Measurements from ENCODE around the gene ELN. TPM values are rescaled to one million over a fixed set of nuclear protein-coding genes. Genes with fewer than 3 reads are reported as not detected.
A peak's percentile ranks its signal among the peaks of the same experiment; 100 is the strongest.

ELN gene
- total and polyA plus RNA-seq, 2 of the 8 experiments (the other 6 are each of a cell fraction or from before 2014, with no cell fraction given), result 5.1 to 5.6 TPM

DNA sequence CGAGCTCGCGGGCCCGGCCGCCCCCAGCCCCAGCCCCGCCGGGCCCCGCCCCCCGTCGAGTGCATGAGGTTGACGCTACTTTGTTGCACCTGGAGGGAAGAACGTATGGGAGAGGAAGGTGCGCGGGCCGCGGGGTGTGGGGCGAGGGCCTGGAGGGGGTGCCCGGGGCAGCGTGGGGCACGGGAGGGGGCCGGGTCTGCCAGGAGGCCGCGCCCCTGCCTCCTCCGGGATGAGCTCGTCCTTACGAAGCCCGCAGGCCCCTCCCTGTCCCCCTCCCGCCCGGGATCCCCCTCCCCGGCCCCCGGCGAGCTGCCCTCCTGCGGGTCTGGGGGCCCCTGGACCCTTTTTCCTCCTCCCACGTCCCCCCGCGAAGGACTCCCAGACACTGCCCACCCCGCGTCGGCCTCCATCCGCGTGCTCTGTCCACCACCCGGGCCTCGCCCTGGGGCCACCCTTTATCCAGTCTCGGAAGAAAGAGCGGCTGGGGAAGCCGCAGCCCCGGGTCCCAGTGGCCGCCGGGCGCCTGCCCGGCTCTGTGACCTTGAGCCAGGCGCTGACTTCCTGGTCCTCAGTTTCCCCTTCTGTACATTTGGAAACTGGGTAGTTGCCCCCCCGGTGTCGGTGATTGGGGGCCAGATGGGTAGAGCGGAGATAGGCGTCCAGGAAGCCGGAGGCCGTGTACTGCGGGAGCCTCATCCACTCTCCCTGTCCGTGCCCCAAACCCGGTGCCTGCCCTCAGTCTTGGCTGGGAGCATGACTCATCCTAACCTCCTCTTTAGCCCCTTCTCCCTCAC lies 56.2 kb downstream of the ELN start:
- Histone ChIP-seq H3K79me1 (ENCODE audit: low read depth, low read length) (peaks cover 16% of the 10 kb centered on the region), H4K91ac (replicated peaks; ENCODE audit: insufficient read length, low read length) (no peak overlapping the region), H3K79me2 (ENCODE audit: control insufficient read depth in 1 of 2, insufficient read depth in 2 of 2, low read length in 2 of 2) (peaks cover 0 to 9% of the 10 kb centered on the region in 2 experiments; a peak in 1 of 4 replicates), H2AFZ (ENCODE audit: low read length) (no peak overlapping the region), H3K9ac (replicated peaks in 1 of 4; ENCODE audit: extremely low read depth in 1 of 4, low read depth in 3 of 4, low read length in 3 of 4) (peak overlapping the region; percentile 45 to 75 (median 59)), H3K14ac (ENCODE audit: insufficient read length) (no peak overlapping the region), H3K18ac (ENCODE audit: extremely low read depth, low read length) (peak overlapping the region; percentile 78), H3K27ac (ENCODE audit: low read depth, low read length) (no peak overlapping the region; the same call in 1 of the 2 replicates), H2AK5ac (ENCODE audit: low read depth, low read length) (peak overlapping the region; percentile 75; the same call in 1 of the 2 replicates), H3K56ac (replicated peaks; ENCODE audit: insufficient read length, low read depth, low read length) (no peak overlapping the region), H3K9me3 (ENCODE audit: insufficient read depth in 2 of 2, low read depth in 1 of 2, low read length in 1 of 2) (no peaks in the 10 kb centered on the region), H3K4me2 (ENCODE audit: insufficient read depth in 1 of 2, low read depth in 2 of 2, low read length in 2 of 2) (peak overlapping the region; percentile 88 to 94), H3K27me3 (replicated peaks in 1 of 4; ENCODE audit: control insufficient read depth in 3 of 4, extremely low read depth in 1 of 4, insufficient read depth in 3 of 4, low read length in 3 of 4) (no peaks in the 10 kb centered on the region), H4K5ac (ENCODE audit: insufficient read length, low read depth, low read length) (no peak overlapping the region), H4K20me1 (replicated peaks in 1 of 2; ENCODE audit: control insufficient read depth in 1 of 2, insufficient read depth in 2 of 2, low read length in 2 of 2) (peaks cover 2 to 8% of the 10 kb centered on the region in 2 experiments), H3K4ac (replicated peaks; ENCODE audit: insufficient read length, low read depth, low read length) (no peak overlapping the region), H2BK120ac (replicated peaks; ENCODE audit: low read depth, low read length) (no peak overlapping the region), H2BK20ac (ENCODE audit: low read length) (no peak overlapping the region), H2BK15ac (ENCODE audit: low read length) (peak overlapping the region; percentile 81; the same call in 1 of the 2 replicates), H3K4me3 (ENCODE audit: extremely low read depth in 1 of 4, insufficient read depth in 2 of 4, low read depth in 3 of 4, low read length in 4 of 4) (peak overlapping the region; percentile 59 to 90 (median 64)), H3K4me1 (replicated peaks in 1 of 4; ENCODE audit: control insufficient read depth in 3 of 4, insufficient read depth in 4 of 4, low read length in 3 of 4) (peaks cover 0 to 17% (median 12%) of the 10 kb centered on the region in 4 experiments; a peak in 6 of 7 replicates), H3K36me3 (ENCODE audit: control insufficient read depth in 2 of 4, insufficient read depth in 4 of 4, low read length in 3 of 4) (peaks cover 0 to 18% (median 7%) of the 10 kb centered on the region in 4 experiments; a peak in 5 of 8 replicates), H2BK5ac (ENCODE audit: low read depth, low read length) (peak overlapping the region; percentile 83), H3K23me2 (ENCODE audit: low read depth, low read length) (peaks cover 6% of the 10 kb centered on the region; the same call in 1 of the 2 replicates), H2BK12ac (ENCODE audit: low read depth, low read length) (peak overlapping the region; percentile 75; the same call in 1 of the 2 replicates), H3K23ac (ENCODE audit: insufficient read length) (no peak overlapping the region), H4K8ac (ENCODE audit: extremely low read depth, insufficient read depth, low read length) (no peak overlapping the region)
- DNase-seq (ENCODE audit: low read depth in 1 of 2, low spot score in 2 of 2) (peak in 1 of 2 experiments; percentile 67), FAIRE-seq (no peak)
- POLR2A ChIA-PET (ENCODE audit: partially characterized antibody), result interaction anchor here (0.7 to 5.0 kb wide), 9 partner anchors 8 to 99 kb away, joined by 3 to 18 read pairs (median 4); partner anchors contain the start of gene EIF4H
- CTCF ChIA-PET (ENCODE audit: partially characterized antibody), result interaction anchor here (0.6 to 1.8 kb wide), 8 partner anchors 9 to 122 kb away, joined by 3 to 7 read pairs (median 4); no protein-coding TSS in a partner anchor
- WGBS, 2 experiments (ENCODE audit: extremely low coverage in 1 of 2, insufficient coverage in 1 of 2, insufficient read length in 1 of 2, insufficient replicate concordance in 2 of 2, low coverage in 1 of 2, low lambda C conversion rate in 2 of 2, missing lambda C conversion rate in 1 of 2), result 7% methylated on average over 17 of the region's 61 CpGs; no CpG with 5 or more reads in 1 of the 2 experiments
